LNCAP (cell line): ENCODE data around the gene ZBTB26.

Experiments
- CTCF ChIP-seq: fragments of 450-650 bp; IDR thresholded peaks from 2 replicates; pipeline ENCODE4 v1.5.1; 2017; ENCODE audit warnings: mild to moderate bottlenecking

Gene ZBTB26, protein sequence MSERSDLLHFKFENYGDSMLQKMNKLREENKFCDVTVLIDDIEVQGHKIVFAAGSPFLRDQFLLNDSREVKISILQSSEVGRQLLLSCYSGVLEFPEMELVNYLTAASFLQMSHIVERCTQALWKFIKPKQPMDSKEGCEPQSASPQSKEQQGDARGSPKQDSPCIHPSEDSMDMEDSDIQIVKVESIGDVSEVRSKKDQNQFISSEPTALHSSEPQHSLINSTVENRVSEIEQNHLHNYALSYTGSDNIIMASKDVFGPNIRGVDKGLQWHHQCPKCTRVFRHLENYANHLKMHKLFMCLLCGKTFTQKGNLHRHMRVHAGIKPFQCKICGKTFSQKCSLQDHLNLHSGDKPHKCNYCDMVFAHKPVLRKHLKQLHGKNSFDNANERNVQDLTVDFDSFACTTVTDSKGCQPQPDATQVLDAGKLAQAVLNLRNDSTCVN

DNA sequence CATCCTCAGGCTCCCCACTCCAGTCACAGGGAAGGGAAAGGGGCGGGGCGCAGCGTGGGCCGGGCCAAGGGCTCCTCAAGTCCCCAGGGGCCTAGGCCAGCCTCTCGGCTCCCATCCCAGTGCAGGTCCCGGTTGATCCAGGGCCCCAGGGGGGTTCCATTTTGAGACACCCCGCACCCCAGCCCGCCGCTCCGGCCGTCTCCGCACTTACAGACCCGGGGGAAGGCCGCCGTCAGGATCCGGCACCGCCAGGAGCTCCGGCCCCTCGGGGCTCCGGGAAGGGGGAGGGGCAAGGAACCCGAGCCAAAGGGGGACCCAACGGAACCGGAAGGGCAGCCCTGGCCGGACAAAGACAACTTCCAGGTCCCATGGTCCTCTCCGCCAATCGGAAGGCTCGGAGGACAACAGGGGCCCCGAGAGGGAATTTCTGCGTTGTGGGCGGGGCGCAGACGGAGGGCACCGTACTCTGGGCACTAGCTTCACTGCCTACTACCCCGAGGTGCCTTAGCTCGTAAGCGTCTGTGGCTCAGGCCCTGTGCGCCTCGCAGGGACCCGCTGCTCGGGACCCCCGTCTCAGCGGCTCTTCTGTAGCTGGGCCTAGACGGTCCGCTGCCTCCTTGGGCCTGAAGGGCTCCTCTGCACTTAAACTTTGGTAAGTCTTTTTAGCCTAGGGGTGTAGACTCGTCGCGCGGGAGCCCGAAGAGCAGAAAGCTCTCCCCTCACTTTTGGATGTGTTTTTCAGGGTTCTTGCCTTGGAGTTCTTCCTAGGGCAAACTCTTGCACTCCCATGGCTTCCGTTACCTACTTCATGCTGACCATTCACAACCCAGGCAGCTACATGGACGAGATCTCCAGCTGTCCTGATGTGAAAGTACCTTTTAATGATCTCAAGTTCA, at the start of gene ZBTB26:
ZBTB26 (minus strand) TSS at position 287 of the 896 bp plus-strand sequence. CDS start 11,578 bp downstream, outside the sequence.
- TF ChIP-seq CTCF, result no peak

DNA sequence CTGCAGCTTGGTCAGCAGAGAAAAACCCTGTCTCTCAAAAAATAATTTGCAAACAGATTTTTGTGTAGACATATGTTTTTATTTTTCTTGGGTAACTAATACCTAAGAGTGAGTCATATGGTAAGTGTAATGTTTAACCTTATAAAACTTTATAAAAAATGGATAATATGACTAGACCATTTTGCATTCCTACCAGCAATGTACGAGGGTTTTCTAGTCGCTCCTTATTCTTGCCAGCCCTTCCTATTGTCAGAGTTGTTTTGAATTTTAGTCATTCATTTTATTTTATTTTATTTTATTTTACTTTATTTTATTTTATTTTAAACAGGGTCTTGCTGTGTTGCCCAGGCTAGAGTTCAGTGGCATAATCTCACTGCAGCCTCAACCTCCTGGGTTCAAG, 47.3 kb upstream of the ZBTB26 start:
- TF ChIP-seq CTCF, result no peak

- TF ChIP-seq CTCF, result no peak
Observed at GRCh38 chr9:122975196-122975595, 43.9 kb upstream of the ZBTB26 start.

- TF ChIP-seq CTCF, result no peak
Observed at GRCh38 chr9:122961139-122961538, 29.8 kb upstream of the ZBTB26 start.

GRCh38 chr9:122955961-122956360, 24.6 kb upstream of the ZBTB26 start:
- no peak for TF ChIP-seq CTCF

DNA sequence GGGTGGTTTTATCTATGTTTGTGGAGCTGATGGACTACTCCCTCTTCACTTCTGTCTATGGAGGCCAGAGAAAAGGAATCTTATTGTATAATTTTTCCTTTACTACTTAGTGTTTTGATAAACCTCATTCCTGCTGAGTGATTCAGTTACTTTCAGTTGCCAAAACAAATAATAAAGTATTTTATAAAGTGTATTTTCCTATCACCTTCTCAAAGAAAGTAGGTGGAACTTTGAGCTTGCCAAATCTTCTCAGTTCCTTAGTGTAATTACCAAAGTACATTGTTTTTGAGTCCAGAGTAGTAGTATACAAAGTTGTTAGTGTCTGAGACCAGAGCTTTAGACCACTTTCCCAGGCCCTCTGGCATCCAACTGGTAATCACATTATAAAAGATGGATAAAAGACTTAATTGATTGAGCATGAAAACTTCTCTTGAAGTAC, 23.0 kb upstream of the ZBTB26 start:
- TF ChIP-seq CTCF, result no peak

DNA sequence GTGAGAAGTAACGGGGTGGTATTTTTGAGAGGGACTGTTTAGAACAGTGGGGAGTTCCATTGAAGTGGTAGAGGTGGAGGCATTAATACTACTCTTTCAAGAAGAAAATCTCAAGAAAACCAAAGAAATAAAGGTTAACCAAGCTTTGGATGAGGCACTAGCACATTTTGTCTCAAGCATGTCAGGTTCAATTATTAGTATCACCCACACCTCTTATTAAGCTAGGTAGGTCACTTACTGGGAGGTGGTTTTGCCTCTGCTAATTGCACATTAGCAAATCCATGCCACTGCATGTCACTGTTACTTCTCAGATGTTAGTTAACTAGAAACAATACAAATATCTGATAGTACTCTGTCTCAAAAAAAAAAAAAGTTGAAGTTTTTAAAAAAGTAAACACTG, 19.7 kb upstream of the ZBTB26 start:
- TF ChIP-seq CTCF, result no peak
